ENCODE results near the gene AGL. TPM values are rescaled to one million over a fixed set of nuclear protein-coding genes. Genes with fewer than 3 reads are reported as not detected.

Gene AGL
- total and polyA plus RNA-seq, 7 donors: 8.4 to 159 (median 110) TPM

GRCh38 chr1:99818063-99818699, 32.0 kb upstream of the AGL start:
- DNase-seq (no peak), ATAC-seq (peak; percentile 91 to 95 (median 94))
- TF ChIP-seq CTCF (IDR thresholded peaks at IDR 0.05): no peak
- Histone ChIP-seq H3K9me3 (no peaks in the 10 kb centered on the region), H3K27me3 (ENCODE audit: insufficient read depth in 3 of 3, low read length in 2 of 3) (no peaks in the 10 kb centered on the region), H3K36me3 (ENCODE audit: insufficient read depth in 1 of 2, low read depth in 1 of 2) (no peaks in the 10 kb centered on the region), H3K27ac (peak overlapping the region; percentile 78), H3K4me3 (no peak overlapping the region), H3K4me1 (peaks cover 29% of the 10 kb centered on the region)
- WGBS, 3 donors: 32 to 48% (median 37%) methylated on average over 3 of the region's 3 CpGs
- intact Hi-C loops (cut with DNase I): loop anchor here in 1 of 2 donors (5.0 kb wide), 1 partner anchor 34 kb away; the partner anchor contains the start of gene AGL

GRCh38 chr1:99820546-99820945, 29.6 kb upstream of the AGL start:
- no peaks in the 10 kb centered on the region for H3K9me3 ChIP-seq
- H3K4me1 ChIP-seq: peaks cover 29% of the 10 kb centered on the region
- H3K36me3 ChIP-seq (ENCODE audit: insufficient read depth in 1 of 2, low read depth in 1 of 2): no peaks in the 10 kb centered on the region
- intact Hi-C loops (cut with DNase I): no loop called here
- H3K4me3 ChIP-seq: no peak overlapping the region
- DNase-seq (no peak), ATAC-seq (no peak)
- TF ChIP-seq CTCF (IDR thresholded peaks at IDR 0.05): no peak
- H3K27ac ChIP-seq: no peak overlapping the region
- 41 to 49% (median 43%) methylated on average over 4 of the region's 4 CpGs for WGBS, 3 donors
- no peaks in the 10 kb centered on the region for H3K27me3 ChIP-seq (ENCODE audit: insufficient read depth in 3 of 3, low read length in 2 of 3)

GRCh38 chr1:99825098-99825497, 25.1 kb upstream of the AGL start:
- Histone ChIP-seq H3K4me1 (peaks cover 12% of the 10 kb centered on the region), H3K4me3 (no peak overlapping the region), H3K27me3 (ENCODE audit: insufficient read depth in 3 of 3, low read length in 2 of 3) (no peaks in the 10 kb centered on the region), H3K27ac (no peak overlapping the region), H3K9me3 (no peaks in the 10 kb centered on the region), H3K36me3 (ENCODE audit: insufficient read depth in 1 of 2, low read depth in 1 of 2) (no peaks in the 10 kb centered on the region)
- intact Hi-C loops (cut with DNase I): no loop called here
- no peak for DNase-seq
- TF ChIP-seq CTCF (IDR thresholded peaks at IDR 0.05): no peak
- WGBS, 3 donors: 88 to 92% (median 88%) methylated on average over 3 of the region's 3 CpGs
- no peak for ATAC-seq

- WGBS, 3 donors: 90 to 100% (median 97%) methylated on average over 1 of the region's 1 CpG
- intact Hi-C loops (cut with DNase I): no loop called here
- no peak for TF ChIP-seq CTCF (IDR thresholded peaks at IDR 0.05)
- Histone ChIP-seq H3K4me1 (peaks cover 12% of the 10 kb centered on the region), H3K9me3 (no peaks in the 10 kb centered on the region), H3K36me3 (ENCODE audit: insufficient read depth in 1 of 2, low read depth in 1 of 2) (no peaks in the 10 kb centered on the region), H3K27ac (no peak overlapping the region), H3K4me3 (no peak overlapping the region), H3K27me3 (ENCODE audit: insufficient read depth in 3 of 3, low read length in 2 of 3) (no peaks in the 10 kb centered on the region)
- DNase-seq (no peak), ATAC-seq (no peak)
Observed at GRCh38 chr1:99825702-99826101, 24.5 kb upstream of the AGL start.

GRCh38 chr1:99827970-99828369, 22.2 kb upstream of the AGL start:
- H3K27ac ChIP-seq: no peak overlapping the region
- no peaks in the 10 kb centered on the region for H3K27me3 ChIP-seq (ENCODE audit: insufficient read depth in 3 of 3, low read length in 2 of 3)
- ATAC-seq (peak in 1 of 4 donors; percentile 29), DNase-seq (no peak)
- 66 to 89% (median 78%) methylated on average over 2 of the region's 2 CpGs for WGBS, 3 donors
- TF ChIP-seq CTCF (IDR thresholded peaks at IDR 0.05): no peak
- peaks cover 12% of the 10 kb centered on the region for H3K4me1 ChIP-seq
- H3K9me3 ChIP-seq: peaks cover 7% of the 10 kb centered on the region
- H3K36me3 ChIP-seq (ENCODE audit: insufficient read depth in 1 of 2, low read depth in 1 of 2): no peaks in the 10 kb centered on the region
- intact Hi-C loops (cut with DNase I): no loop called here
- no peak overlapping the region for H3K4me3 ChIP-seq
